B cell (primary cell): Measurements from ENCODE around the gene ARID1A. TPM values are rescaled to one million over a fixed set of nuclear protein-coding genes. Genes with fewer than 3 reads are reported as not detected.

Experiments used
- ATAC-seq: fragments of 200-7000 bp; cut with Tn5 transposase; one replicate; pipeline ENCODE4 v1.10.0; 2021; ENCODE audit warnings: low read depth, mild to moderate bottlenecking, moderate number of reproducible peaks, moderate library complexity
- CTCF ChIA-PET: fragments of 350-600 bp; sonication (Branson Sonifier 250); formaldehyde crosslinking; loops from one replicate; lab custom pipeline; 2021; ENCODE audit warnings: antibody characterized with exemption, inconsistent platforms; lab: Charles Lee
- POLR2A ChIA-PET: fragments of 350-600 bp; sonication (Branson Sonifier 250); formaldehyde crosslinking; loops from one replicate; lab custom pipeline; 2021; ENCODE audit warnings: antibody characterized with exemption; lab: Charles Lee
- DNase-seq: peaks from one replicate; pipeline ENCODE4 v3.0.0; 2013
- H2AFZ ChIP-seq: 2 replicates; pipeline ENCODE4 v1.6.1; 2012; ENCODE audit warnings: mild to moderate bottlenecking, low read depth, low read length; ENCODE audit not compliant: insufficient read depth, poor library complexity, severe bottlenecking
- H3K27ac ChIP-seq, 2 donors: 1 replicate in 1 of 2; 2 replicates in 1 of 2; pipeline ENCODE4 v1.5.1; 2012 to 2013; ENCODE audit warnings: low read length in 2 of 2, mild to moderate bottlenecking in 2 of 2, moderate library complexity in 1 of 2
- H3K27me3 ChIP-seq, 4 experiments: fragments of 200-600 bp in 1 of 4; sonication (generic) in 1 of 4; replicated peaks in 1 of 4; 1 replicate in 2 of 4; 2 replicates in 2 of 4; pipeline versions ENCODE4 v1.6.1 to v1.7.0; 2013 to 2016; ENCODE audit warnings: low read length in 3 of 4, mild to moderate bottlenecking in 2 of 4, mixed read lengths in 1 of 4, moderate library complexity in 1 of 4; ENCODE audit not compliant: insufficient read depth in 4 of 4, control insufficient read depth in 3 of 4; ENCODE audit errors: control extremely low read depth in 1 of 4
- H3K36me3 ChIP-seq, 2 experiments: replicated peaks in 1 of 2; 1 replicate in 1 of 2; 2 replicates in 1 of 2; pipeline versions ENCODE4 v1.6.1 to v1.7.1; 2013; ENCODE audit warnings: low read length in 1 of 2; ENCODE audit not compliant: insufficient read depth in 2 of 2, control insufficient read depth in 1 of 2; ENCODE audit errors: control extremely low read depth in 1 of 2, extremely low read depth in 1 of 2
- H3K4me1 ChIP-seq, 2 donors: fragments of 200-600 bp in 1 of 2; sonication (generic) in 1 of 2; 1 replicate in 1 of 2; 2 replicates in 1 of 2; pipeline versions ENCODE4 v1.5.1 to v1.6.1; 2013 to 2017; ENCODE audit warnings: low read length in 2 of 2; ENCODE audit not compliant: control insufficient read depth in 2 of 2, insufficient read depth in 2 of 2
- H3K4me2 ChIP-seq: replicated peaks from 2 replicates; pipeline ENCODE3; 2012; ENCODE audit warnings: mild to moderate bottlenecking, low read depth, low read length; ENCODE audit not compliant: poor library complexity, severe bottlenecking
- H3K4me3 ChIP-seq, 5 experiments: fragments of 200-600 bp in 1 of 5; sonication (generic) in 1 of 5; 1 replicate in 3 of 5; 2 replicates in 2 of 5; pipeline versions ENCODE4 v1.5.1 to v1.7.0; 2011 to 2016; ENCODE audit warnings: low read length in 4 of 5, mild to moderate bottlenecking in 4 of 5, low read depth in 2 of 5, control low read depth in 1 of 5, moderate library complexity in 1 of 5; ENCODE audit not compliant: insufficient read depth in 1 of 5; ENCODE audit errors: control extremely low read depth in 1 of 5, extremely low read depth in 1 of 5
- H3K79me2 ChIP-seq: fragments of 200-600 bp; sonication (generic); one replicate; pipeline ENCODE4 v1.6.0; 2016; ENCODE audit warnings: low read length; ENCODE audit not compliant: control insufficient read depth, insufficient read depth
- H3K9ac ChIP-seq: fragments of 200-600 bp; sonication (generic); 2 replicates; pipeline ENCODE4 v1.6.1; 2017; ENCODE audit warnings: mild to moderate bottlenecking, low read length, moderate library complexity
- H3K9me3 ChIP-seq, 3 donors: one replicate each; pipeline versions ENCODE4 v1.6.1 to v1.7.1; 2013; ENCODE audit warnings: low read length in 2 of 3; ENCODE audit not compliant: control insufficient read depth in 2 of 3, insufficient read depth in 1 of 3; ENCODE audit errors: control extremely low read depth in 1 of 3
- H4K20me1 ChIP-seq: 2 replicates; pipeline ENCODE4 v1.6.0; 2012; ENCODE audit warnings: mild to moderate bottlenecking, low read length; ENCODE audit not compliant: insufficient read depth, control insufficient read depth, poor library complexity, severe bottlenecking
- H3K27ac Mint-ChIP-seq: one replicate; pipeline ENCODE4 v1.8.0; 2021; ENCODE audit warnings: mixed read lengths
- H3K27me3 Mint-ChIP-seq: one replicate; pipeline ENCODE4 v1.8.0; 2021; ENCODE audit warnings: mixed read lengths
- H3K4me1 Mint-ChIP-seq: one replicate; pipeline ENCODE4 v1.8.0; 2021; ENCODE audit warnings: mixed read lengths
- H3K4me3 Mint-ChIP-seq: one replicate; pipeline ENCODE4 v1.8.0; 2021; ENCODE audit warnings: mixed read lengths
- H3K9me3 Mint-ChIP-seq: one replicate; pipeline ENCODE4 v1.8.0; 2022; ENCODE audit warnings: mixed read lengths; ENCODE audit not compliant: insufficient read depth
- CTCF ChIP-seq: fragments of 200-600 bp; IDR thresholded peaks from one replicate; pipeline ENCODE4 v1.8.0; 2022; ENCODE audit warnings: antibody characterized with exemption, mild to moderate bottlenecking
- EZH2 ChIP-seq: IDR thresholded peaks from 2 replicates; pipeline ENCODE4 v1.6.1; 2012; ENCODE audit warnings: borderline replicate concordance, low read depth, mild to moderate bottlenecking, moderate library complexity, low read length; ENCODE audit not compliant: insufficient read depth, poor library complexity, severe bottlenecking
- WGBS: methylation state at CpG from one replicate; pipeline ENCODE4 v1.1.5; 2013; ENCODE audit warnings: missing lambda C conversion rate; ENCODE audit not compliant: insufficient coverage; 5-methylcytosine and 5-hydroxymethylcytosine counted together
- intact Hi-C: fragments of 100-400 bp; cut with micrococcal nuclease; formaldehyde crosslinking; loops from one replicate; pipeline ENCODE4 v1.10.0; 2022
- polyA plus RNA-seq: library from polyadenylated mRNA; depleted of rRNA; stranded (reverse); fragments of >200 nt; gene quantifications from 2 replicates; pipeline ENCODE4 v1.2.3, GENCODE V29; 2012
- total RNA-seq, 2 donors: library from RNA; stranded (reverse); fragments of 120-200 nt in 1 of 2; gene quantifications; 1 replicate in 1 of 2; 2 replicates in 1 of 2; pipeline versions ENCODE4 v1.2.3 to v1.2.4, GENCODE V29; 2013 to 2022

The ARID1A gene
- total and polyA plus RNA-seq, 2 donors (not counting 1 experiment from before 2014, with no cell fraction given): 80.7 to 150 TPM

- Mint-ChIP-seq H3K27ac (no peak overlapping the region), H3K4me3 (no peak overlapping the region), H3K9me3 (no peaks in the 10 kb centered on the region), H3K4me1 (peaks cover 8% of the 10 kb centered on the region), H3K27me3 (no peaks in the 10 kb centered on the region)
- DNase-seq (no peak), ATAC-seq (no peak)
- intact Hi-C loops: no loop called here
- TF ChIP-seq EZH2 (no peak), CTCF (no peak)
- H3K27me3 ChIP-seq: no peaks in the 10 kb centered on the region
- H3K9me3 ChIP-seq: no peaks in the 10 kb centered on the region
- peaks cover 8% of the 10 kb centered on the region for H4K20me1 ChIP-seq
- CTCF ChIA-PET: interaction anchor here (1.0 kb wide), 1 partner anchor 14 kb away, joined by 3 read pairs; no protein-coding TSS in a partner anchor
- POLR2A ChIA-PET: no interaction called here
- no peak overlapping the region for H3K4me2 ChIP-seq
- no peak overlapping the region for H3K4me3 ChIP-seq
- WGBS: 98% methylated on average over 13 of the region's 13 CpGs
- no peak overlapping the region for H3K9ac ChIP-seq
- no peak overlapping the region for H2AFZ ChIP-seq
- H3K36me3 ChIP-seq: peaks cover 8 to 96% of the 10 kb centered on the region in 2 experiments
- no peak overlapping the region for H3K27ac ChIP-seq
- peaks cover 0 to 6% of the 10 kb centered on the region in 2 donors for H3K4me1 ChIP-seq
- peaks cover 27% of the 10 kb centered on the region for H3K79me2 ChIP-seq
Measured at GRCh38 chr1:26774462-26774861, 78.6 kb downstream of the ARID1A start.

- Histone ChIP-seq H3K4me3 (no peak overlapping the region), H3K27ac (no peak overlapping the region), H3K4me1 (peaks cover 0 to 6% of the 10 kb centered on the region in 2 donors), H3K79me2 (peaks cover 22% of the 10 kb centered on the region), H3K4me2 (no peak overlapping the region), H3K36me3 (peaks cover 8 to 98% of the 10 kb centered on the region in 2 experiments), H3K9me3 (no peaks in the 10 kb centered on the region), H2AFZ (no peak overlapping the region), H4K20me1 (peaks cover 17% of the 10 kb centered on the region), H3K9ac (no peak overlapping the region), H3K27me3 (no peaks in the 10 kb centered on the region)
- intact Hi-C loops: no loop called here
- TF ChIP-seq EZH2 (no peak), CTCF (no peak)
- Mint-ChIP-seq H3K4me1 (peaks cover 8% of the 10 kb centered on the region), H3K9me3 (no peaks in the 10 kb centered on the region), H3K4me3 (no peak overlapping the region), H3K27ac (peak overlapping the region; percentile 38), H3K27me3 (no peaks in the 10 kb centered on the region)
- no peak for DNase-seq
- no peak for ATAC-seq
- ChIA-PET POLR2A (no interaction called here), CTCF (interaction anchor here (1.1 kb wide), 1 partner anchor 173 kb away, joined by 3 read pairs; no protein-coding TSS in a partner anchor)
- 97% methylated on average over 3 of the region's 4 CpGs for WGBS
Measured at GRCh38 chr1:26775666-26776065, 79.9 kb downstream of the ARID1A start.
